TTC549 (cell line): Measurements from ENCODE around the gene PRR18.

Source experiments
- FAIRE-seq: peaks from 2 replicates; lab custom pipeline; 2012; peaks lifted over from hg19 to GRCh38; lab: Jason Lieb, UNC

PRR18 gene

GRCh38 chr6:166274739-166275370 is 33.3 kb downstream of the PRR18 start:
- FAIRE-seq: no peak

DNA sequence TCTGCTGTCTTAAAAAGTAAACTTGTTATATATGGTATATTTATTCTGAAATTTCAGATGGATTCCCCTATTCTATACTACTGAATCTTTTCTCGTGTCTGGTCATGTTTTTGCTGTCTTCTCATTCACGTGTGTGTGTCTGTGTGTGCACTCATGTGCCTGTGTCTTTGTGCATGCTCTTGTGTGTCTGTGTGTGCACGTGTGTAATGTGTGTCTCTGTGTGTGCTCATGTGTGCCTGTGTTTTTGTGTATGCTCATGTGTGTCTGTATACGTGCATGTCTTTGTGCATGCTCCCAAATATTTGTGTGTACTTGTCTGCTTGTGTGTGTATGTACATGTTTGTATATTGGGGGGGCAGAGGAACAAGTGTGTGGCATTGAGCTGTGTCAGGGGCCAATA is 34.0 kb downstream of the PRR18 start:
- FAIRE-seq: no peak

GRCh38 chr6:166271376-166271765 is 36.8 kb downstream of the PRR18 start:
- no peak for FAIRE-seq

GRCh38 chr6:166270706-166271375 is 37.4 kb downstream of the PRR18 start:
- FAIRE-seq: no peak

DNA sequence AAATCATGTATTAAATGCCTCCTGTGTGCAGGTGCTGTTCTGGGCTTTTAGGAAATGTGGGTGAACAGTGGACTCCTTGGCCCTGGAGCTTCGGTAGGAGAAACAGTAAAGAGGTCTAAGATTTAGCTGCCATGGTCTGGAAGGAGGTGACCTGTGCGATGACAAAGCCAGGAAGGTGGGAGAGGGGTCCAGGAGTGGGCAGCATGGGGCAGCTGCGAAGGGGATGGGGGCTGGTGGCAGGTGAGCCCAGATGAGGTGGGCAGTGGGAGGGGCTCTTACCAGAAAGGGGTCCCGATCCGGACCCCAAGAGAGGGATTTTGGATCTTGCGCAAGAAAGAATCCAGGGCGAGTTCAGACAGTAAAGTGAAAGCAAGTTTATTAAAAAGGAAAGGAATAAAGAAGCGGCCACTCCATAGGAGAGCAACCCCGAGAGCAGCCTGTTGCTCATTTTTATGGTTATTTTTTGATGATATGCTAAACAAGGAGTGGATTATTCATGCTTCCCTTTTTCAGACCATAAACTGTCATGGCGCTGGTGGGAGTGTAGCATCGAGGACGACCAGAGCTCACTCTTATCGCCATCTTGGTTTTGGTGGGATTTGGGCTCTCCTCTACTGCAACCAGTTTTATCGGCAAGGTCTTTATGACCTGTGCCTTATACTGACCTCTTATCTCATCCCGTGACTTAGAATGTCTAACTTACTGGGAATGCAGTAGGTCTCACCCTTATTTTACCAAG is 38.7 kb downstream of the PRR18 start:
- no peak for FAIRE-seq

DNA sequence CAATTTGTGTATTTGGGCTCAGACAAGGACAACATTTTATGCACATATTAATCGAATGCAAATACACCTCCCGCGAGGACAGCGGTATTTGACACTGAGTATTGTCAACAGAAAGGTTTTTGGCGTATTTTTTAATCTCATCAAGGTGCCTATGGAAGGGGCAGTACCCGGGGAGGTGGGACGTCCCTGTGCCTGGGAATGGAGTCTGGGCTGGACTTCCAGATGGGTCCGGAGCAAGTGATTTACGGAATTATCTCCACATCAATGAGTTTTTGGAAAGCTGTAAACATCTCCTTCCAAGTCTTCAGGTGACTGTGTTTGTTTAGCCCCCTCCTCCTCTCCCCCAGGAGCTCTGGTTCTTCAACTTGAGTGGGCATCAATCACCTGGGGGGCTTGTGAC is 39.8 kb downstream of the PRR18 start:
- no peak for FAIRE-seq

GRCh38 chr6:166267526-166267925 is 40.7 kb downstream of the PRR18 start:
- FAIRE-seq: no peak

GRCh38 chr6:166266336-166266735 is 41.9 kb downstream of the PRR18 start:
- FAIRE-seq: no peak

- no peak for FAIRE-seq
Observed at GRCh38 chr6:166262743-166263515, 45.3 kb downstream of the PRR18 start.

- FAIRE-seq: no peak
Observed at GRCh38 chr6:166259296-166259977, 48.8 kb downstream of the PRR18 start.

DNA sequence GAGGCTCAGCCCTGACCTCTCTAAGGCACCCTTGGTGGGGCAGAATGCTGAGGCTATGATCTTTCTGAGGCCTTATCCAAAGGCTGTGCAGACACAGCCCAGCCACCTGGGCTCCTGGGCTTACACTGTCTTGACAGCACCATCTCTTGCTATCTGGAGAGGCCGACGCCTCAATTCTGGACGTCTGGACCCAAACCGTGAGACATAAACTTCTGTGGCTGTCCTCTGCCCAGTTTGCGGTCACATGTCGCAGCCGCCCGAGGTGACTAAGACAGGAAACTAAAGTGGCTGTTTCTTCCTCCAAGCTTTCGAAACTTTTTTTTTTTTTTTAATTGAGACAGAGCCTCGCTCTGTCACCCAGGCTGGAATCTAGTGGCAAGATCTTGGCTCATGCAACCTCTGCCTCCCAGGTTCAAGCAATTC is 49.3 kb downstream of the PRR18 start:
- no peak for FAIRE-seq

DNA sequence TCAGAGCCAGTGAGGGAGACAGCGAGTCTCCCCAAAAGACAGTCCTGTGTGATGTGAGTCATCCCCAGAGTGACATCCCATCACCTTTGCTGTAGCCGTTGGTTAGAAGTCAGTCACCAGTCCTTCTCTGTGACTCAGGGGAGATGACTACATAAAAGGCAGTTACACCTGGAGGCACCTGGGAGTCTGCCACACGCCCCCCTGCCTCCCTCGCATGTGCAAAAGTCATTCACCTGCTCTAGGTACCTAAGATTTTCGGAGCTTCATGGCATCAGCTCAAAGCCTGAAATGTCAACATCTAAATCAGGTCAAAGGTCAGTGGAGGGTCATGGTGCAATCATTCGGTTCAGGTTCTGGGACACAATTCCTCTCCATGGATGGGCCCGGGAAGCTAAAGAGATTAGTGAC is 50.3 kb downstream of the PRR18 start:
- FAIRE-seq: no peak
